ENCODE results near the gene LCN6. TPM values are rescaled to one million over a fixed set of nuclear protein-coding genes. Genes with fewer than 3 reads are reported as not detected.

The LCN6 gene
- polyA plus RNA-seq, 3 donors: not detected

DNA sequence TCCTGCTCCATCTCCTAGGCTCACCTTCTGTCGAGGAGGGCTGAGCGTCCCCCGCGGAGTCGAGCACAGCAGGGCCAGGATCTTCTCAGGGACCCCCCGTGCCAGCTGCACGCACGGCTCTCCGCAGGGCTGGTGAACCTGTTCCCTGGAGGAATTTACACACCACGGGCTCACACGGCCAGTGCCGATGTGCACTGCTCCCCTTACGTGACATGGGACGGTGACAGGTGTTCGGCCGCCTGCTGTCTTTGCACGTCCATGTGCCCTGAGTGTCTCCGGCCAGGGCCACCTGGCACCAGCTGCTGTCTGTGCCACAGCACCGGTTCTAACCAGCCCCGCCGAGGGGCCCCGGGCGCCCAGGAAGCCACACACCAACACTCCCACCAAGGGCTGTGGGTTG lies 52.4 kb downstream of the LCN6 start:
- intact Hi-C loops (cut with micrococcal nuclease): loop anchor here in 1 of 2 donors (5.0 kb wide), 1 partner anchor 49 kb away; no protein-coding TSS in a partner anchor
- H3K4me2 ChIP-seq (replicated peaks; ENCODE audit: extremely low read depth, low read length, poor library complexity, severe bottlenecking): no peak overlapping the region

DNA sequence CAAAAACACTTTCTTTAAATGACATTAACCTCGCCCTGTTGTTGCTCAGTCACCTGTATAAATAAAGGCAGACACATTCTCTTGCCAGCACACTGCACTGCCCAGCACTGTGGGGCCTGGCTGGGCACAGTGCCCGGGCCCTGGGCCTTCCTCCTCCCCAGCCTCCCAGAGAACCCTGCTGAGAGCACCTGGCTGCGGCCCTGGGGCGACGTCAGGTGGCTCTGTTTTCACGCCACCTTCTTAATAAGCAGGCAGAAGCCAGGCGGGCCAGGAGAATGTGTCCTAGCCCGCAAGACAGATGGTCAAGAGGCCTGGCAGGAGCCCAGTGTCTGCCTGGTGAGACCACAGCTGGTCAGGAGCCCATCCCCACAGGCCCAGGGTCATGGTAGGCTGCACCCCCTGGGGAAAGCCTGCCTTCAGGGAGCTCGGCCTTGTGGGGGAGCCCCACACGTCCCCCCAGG lies 52.9 kb downstream of the LCN6 start:
- H3K4me3 ChIP-seq (replicated peaks in 1 of 3; ENCODE audit: low read depth in 2 of 3, low read length in 3 of 3): no peak overlapping the region
- 95% methylated on average over 8 of the region's 10 CpGs for WGBS (ENCODE audit: insufficient coverage)
- H3K4me2 ChIP-seq (replicated peaks; ENCODE audit: extremely low read depth, low read length, poor library complexity, severe bottlenecking): no peak overlapping the region
- H3K27me3 Mint-ChIP-seq (ENCODE audit: low read depth in 3 of 3): peaks cover 2 to 9% (median 7%) of the 10 kb centered on the region in 3 donors
- intact Hi-C loops (cut with micrococcal nuclease): loop anchor here in 1 of 2 donors (5.0 kb wide), 1 partner anchor 48 kb away; no protein-coding TSS in a partner anchor
- peaks cover 0 to 2% of the 10 kb centered on the region in 2 donors for H3K36me3 Mint-ChIP-seq
- H3K9ac ChIP-seq (ENCODE audit: insufficient read depth, low read length, poor library complexity, severe bottlenecking): no peak overlapping the region
- no peak overlapping the region for H3K27ac Mint-ChIP-seq
- peaks cover 42% of the 10 kb centered on the region for H3K4me1 Mint-ChIP-seq
- H2AFZ ChIP-seq (ENCODE audit: insufficient read depth, low read depth, low read length, poor library complexity, severe bottlenecking): no peak overlapping the region
- no peaks in the 10 kb centered on the region for H3K27me3 ChIP-seq (ENCODE audit: control insufficient read depth in 2 of 2, insufficient read depth in 2 of 2, low read length in 2 of 2)
- H3K9me3 ChIP-seq (replicated peaks in 1 of 2; ENCODE audit: control insufficient read depth in 1 of 2, insufficient read depth in 1 of 2, low read length in 2 of 2): no peaks in the 10 kb centered on the region
- no peak for DNase-seq
- no peaks in the 10 kb centered on the region for H4K20me1 ChIP-seq (ENCODE audit: insufficient read depth, low read length)
- no peaks in the 10 kb centered on the region for H3K79me2 ChIP-seq (ENCODE audit: insufficient read depth, low read length)
- peaks cover 60 to 64% of the 10 kb centered on the region in 2 donors for H3K4me1 ChIP-seq (ENCODE audit: control insufficient read depth in 1 of 2, insufficient read depth in 2 of 2, low read length in 2 of 2)
- TF ChIP-seq, protein P1, sequence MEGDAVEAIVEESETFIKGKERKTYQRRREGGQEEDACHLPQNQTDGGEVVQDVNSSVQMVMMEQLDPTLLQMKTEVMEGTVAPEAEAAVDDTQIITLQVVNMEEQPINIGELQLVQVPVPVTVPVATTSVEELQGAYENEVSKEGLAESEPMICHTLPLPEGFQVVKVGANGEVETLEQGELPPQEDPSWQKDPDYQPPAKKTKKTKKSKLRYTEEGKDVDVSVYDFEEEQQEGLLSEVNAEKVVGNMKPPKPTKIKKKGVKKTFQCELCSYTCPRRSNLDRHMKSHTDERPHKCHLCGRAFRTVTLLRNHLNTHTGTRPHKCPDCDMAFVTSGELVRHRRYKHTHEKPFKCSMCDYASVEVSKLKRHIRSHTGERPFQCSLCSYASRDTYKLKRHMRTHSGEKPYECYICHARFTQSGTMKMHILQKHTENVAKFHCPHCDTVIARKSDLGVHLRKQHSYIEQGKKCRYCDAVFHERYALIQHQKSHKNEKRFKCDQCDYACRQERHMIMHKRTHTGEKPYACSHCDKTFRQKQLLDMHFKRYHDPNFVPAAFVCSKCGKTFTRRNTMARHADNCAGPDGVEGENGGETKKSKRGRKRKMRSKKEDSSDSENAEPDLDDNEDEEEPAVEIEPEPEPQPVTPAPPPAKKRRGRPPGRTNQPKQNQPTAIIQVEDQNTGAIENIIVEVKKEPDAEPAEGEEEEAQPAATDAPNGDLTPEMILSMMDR (IDR thresholded peaks at IDR 0.05): no peak
- peaks cover 0 to 4% (median 0%) of the 10 kb centered on the region in 7 donors for H3K9me3 Mint-ChIP-seq
- H3K36me3 ChIP-seq (replicated peaks in 1 of 2; ENCODE audit: control insufficient read depth in 1 of 2, insufficient read depth in 2 of 2, low read length in 2 of 2): no peaks in the 10 kb centered on the region
- no peak overlapping the region for H3K4me3 Mint-ChIP-seq
- H3K27ac ChIP-seq (ENCODE audit: low read depth in 1 of 2, low read length in 2 of 2): no peak overlapping the region

More for the DNA sequence above, 52.4 kb downstream of the LCN6 start:
- Mint-ChIP-seq H3K36me3 (peaks cover 0 to 2% of the 10 kb centered on the region in 2 donors), H3K27ac (peak overlapping the region in 1 of 7 donors; percentile 66), H3K4me1 (peaks cover 47% of the 10 kb centered on the region), H3K4me3 (no peak overlapping the region), H3K27me3 (ENCODE audit: low read depth in 3 of 3) (peaks cover 5 to 14% (median 7%) of the 10 kb centered on the region in 3 donors), H3K9me3 (peaks cover 0 to 5% (median 0%) of the 10 kb centered on the region in 7 donors)
- Histone ChIP-seq H3K9me3 (replicated peaks in 1 of 2; ENCODE audit: control insufficient read depth in 1 of 2, insufficient read depth in 1 of 2, low read length in 2 of 2) (no peaks in the 10 kb centered on the region), H3K4me3 (replicated peaks in 1 of 3; ENCODE audit: low read depth in 2 of 3, low read length in 3 of 3) (no peak overlapping the region), H3K4me1 (ENCODE audit: control insufficient read depth in 1 of 2, insufficient read depth in 2 of 2, low read length in 2 of 2) (peaks cover 65 to 69% of the 10 kb centered on the region in 2 donors), H3K9ac (ENCODE audit: insufficient read depth, low read length, poor library complexity, severe bottlenecking) (peak overlapping the region; percentile 8), H3K27me3 (ENCODE audit: control insufficient read depth in 2 of 2, insufficient read depth in 2 of 2, low read length in 2 of 2) (peaks cover 0 to 2% of the 10 kb centered on the region in 2 donors), H3K36me3 (replicated peaks in 1 of 2; ENCODE audit: control insufficient read depth in 1 of 2, insufficient read depth in 2 of 2, low read length in 2 of 2) (no peaks in the 10 kb centered on the region), H3K79me2 (ENCODE audit: insufficient read depth, low read length) (no peaks in the 10 kb centered on the region), H3K27ac (ENCODE audit: low read depth in 1 of 2, low read length in 2 of 2) (no peak overlapping the region), H2AFZ (ENCODE audit: insufficient read depth, low read depth, low read length, poor library complexity, severe bottlenecking) (no peak overlapping the region), H4K20me1 (ENCODE audit: insufficient read depth, low read length) (no peaks in the 10 kb centered on the region)
- TF ChIP-seq, protein P1 (IDR thresholded peaks at IDR 0.05): no peak
- 91% methylated on average over 18 of the region's 23 CpGs for WGBS (ENCODE audit: insufficient coverage)
- no peak for DNase-seq

Measured in CD14-positive monocyte (primary cell).